ENCODE data around the gene BBS7. TPM values are rescaled to one million over a fixed set of nuclear protein-coding genes. Genes with fewer than 3 reads are reported as not detected.

The BBS7 gene
- total RNA-seq, 1 experiment from 2014 or later: 20.5 TPM

DNA sequence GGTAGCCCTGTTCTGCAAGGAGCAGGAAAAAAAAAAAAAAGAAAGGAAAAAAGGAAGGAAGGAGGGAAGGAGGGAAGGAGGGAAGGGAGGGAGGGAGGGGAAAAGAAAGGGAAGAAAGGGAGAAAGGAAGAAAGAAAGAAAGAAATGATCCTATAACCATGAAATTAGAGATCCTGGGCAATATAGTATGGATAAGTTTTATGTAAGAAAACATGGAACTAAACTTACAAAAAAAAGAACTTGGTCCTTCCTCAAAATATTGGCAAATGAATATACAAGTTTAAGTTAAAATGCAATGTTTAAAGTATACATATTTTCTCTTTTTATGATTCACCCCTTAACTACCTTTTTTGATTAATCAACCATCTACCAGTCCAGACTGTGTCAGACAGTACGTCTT, 18.9 kb downstream of the BBS7 start (continued):
- TF ChIP-seq, protein P1, sequence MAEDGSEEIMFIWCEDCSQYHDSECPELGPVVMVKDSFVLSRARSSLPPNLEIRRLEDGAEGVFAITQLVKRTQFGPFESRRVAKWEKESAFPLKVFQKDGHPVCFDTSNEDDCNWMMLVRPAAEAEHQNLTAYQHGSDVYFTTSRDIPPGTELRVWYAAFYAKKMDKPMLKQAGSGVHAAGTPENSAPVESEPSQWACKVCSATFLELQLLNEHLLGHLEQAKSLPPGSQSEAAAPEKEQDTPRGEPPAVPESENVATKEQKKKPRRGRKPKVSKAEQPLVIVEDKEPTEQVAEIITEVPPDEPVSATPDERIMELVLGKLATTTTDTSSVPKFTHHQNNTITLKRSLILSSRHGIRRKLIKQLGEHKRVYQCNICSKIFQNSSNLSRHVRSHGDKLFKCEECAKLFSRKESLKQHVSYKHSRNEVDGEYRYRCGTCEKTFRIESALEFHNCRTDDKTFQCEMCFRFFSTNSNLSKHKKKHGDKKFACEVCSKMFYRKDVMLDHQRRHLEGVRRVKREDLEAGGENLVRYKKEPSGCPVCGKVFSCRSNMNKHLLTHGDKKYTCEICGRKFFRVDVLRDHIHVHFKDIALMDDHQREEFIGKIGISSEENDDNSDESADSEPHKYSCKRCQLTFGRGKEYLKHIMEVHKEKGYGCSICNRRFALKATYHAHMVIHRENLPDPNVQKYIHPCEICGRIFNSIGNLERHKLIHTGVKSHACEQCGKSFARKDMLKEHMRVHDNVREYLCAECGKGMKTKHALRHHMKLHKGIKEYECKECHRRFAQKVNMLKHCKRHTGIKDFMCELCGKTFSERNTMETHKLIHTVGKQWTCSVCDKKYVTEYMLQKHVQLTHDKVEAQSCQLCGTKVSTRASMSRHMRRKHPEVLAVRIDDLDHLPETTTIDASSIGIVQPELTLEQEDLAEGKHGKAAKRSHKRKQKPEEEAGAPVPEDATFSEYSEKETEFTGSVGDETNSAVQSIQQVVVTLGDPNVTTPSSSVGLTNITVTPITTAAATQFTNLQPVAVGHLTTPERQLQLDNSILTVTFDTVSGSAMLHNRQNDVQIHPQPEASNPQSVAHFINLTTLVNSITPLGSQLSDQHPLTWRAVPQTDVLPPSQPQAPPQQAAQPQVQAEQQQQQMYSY (CRISPR knock-in tag; IDR thresholded peaks at IDR 0.05): no peak
- TF ChIP-seq SMAD4 (CRISPR knock-in tag; IDR thresholded peaks at IDR 0.05): no peak
- TF ChIP-seq, protein P2, sequence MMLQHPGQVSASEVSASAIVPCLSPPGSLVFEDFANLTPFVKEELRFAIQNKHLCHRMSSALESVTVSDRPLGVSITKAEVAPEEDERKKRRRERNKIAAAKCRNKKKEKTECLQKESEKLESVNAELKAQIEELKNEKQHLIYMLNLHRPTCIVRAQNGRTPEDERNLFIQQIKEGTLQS (CRISPR knock-in tag; conservative IDR thresholded peaks at IDR 0.05): no peak
- TF ChIP-seq, protein P3, sequence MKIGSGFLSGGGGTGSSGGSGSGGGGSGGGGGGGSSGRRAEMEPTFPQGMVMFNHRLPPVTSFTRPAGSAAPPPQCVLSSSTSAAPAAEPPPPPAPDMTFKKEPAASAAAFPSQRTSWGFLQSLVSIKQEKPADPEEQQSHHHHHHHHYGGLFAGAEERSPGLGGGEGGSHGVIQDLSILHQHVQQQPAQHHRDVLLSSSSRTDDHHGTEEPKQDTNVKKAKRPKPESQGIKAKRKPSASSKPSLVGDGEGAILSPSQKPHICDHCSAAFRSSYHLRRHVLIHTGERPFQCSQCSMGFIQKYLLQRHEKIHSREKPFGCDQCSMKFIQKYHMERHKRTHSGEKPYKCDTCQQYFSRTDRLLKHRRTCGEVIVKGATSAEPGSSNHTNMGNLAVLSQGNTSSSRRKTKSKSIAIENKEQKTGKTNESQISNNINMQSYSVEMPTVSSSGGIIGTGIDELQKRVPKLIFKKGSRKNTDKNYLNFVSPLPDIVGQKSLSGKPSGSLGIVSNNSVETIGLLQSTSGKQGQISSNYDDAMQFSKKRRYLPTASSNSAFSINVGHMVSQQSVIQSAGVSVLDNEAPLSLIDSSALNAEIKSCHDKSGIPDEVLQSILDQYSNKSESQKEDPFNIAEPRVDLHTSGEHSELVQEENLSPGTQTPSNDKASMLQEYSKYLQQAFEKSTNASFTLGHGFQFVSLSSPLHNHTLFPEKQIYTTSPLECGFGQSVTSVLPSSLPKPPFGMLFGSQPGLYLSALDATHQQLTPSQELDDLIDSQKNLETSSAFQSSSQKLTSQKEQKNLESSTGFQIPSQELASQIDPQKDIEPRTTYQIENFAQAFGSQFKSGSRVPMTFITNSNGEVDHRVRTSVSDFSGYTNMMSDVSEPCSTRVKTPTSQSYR (CRISPR knock-in tag; IDR thresholded peaks at IDR 0.05): no peak
- TF ChIP-seq, protein P4, sequence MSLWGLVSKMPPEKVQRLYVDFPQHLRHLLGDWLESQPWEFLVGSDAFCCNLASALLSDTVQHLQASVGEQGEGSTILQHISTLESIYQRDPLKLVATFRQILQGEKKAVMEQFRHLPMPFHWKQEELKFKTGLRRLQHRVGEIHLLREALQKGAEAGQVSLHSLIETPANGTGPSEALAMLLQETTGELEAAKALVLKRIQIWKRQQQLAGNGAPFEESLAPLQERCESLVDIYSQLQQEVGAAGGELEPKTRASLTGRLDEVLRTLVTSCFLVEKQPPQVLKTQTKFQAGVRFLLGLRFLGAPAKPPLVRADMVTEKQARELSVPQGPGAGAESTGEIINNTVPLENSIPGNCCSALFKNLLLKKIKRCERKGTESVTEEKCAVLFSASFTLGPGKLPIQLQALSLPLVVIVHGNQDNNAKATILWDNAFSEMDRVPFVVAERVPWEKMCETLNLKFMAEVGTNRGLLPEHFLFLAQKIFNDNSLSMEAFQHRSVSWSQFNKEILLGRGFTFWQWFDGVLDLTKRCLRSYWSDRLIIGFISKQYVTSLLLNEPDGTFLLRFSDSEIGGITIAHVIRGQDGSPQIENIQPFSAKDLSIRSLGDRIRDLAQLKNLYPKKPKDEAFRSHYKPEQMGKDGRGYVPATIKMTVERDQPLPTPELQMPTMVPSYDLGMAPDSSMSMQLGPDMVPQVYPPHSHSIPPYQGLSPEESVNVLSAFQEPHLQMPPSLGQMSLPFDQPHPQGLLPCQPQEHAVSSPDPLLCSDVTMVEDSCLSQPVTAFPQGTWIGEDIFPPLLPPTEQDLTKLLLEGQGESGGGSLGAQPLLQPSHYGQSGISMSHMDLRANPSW (CRISPR knock-in tag; conservative IDR thresholded peaks at IDR 0.05; ENCODE audit: low read depth): no peak

DNA sequence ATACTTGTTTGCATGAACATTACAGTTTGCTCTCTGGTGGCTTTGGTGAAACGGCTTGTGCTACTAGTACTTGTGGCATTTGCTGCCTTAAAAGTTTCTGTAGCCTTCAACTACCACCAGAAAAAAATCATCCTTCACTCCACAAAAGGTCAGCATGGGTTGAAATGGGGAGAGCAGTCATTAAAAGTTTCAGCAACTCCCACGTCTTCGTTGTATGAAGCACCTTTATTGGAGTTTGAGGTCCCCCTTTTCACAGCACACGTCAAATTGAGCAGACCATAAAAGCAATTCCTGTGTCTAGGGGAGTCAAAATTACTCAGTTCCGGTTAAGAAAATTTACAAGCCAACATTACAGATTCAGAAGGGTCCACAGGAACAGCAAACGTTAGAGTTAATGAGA, 23.6 kb downstream of the BBS7 start:
- no peak for ATAC-seq

More for the DNA sequence above, 23.6 kb downstream of the BBS7 start:
- Mint-ChIP-seq H3K27me3 (ENCODE audit: low read depth) (no peaks in the 10 kb centered on the region), H3K27ac (no peak overlapping the region), H3K9me3 (no peaks in the 10 kb centered on the region), H3K36me3 (no peaks in the 10 kb centered on the region), H3K4me3 (no peak overlapping the region), H3K4me1 (no peaks in the 10 kb centered on the region)
- CTCF ChIA-PET: no interaction called here
- DNase-seq (ENCODE audit: low spot score): no peak
- POLR2A ChIA-PET: no interaction called here
- TF ChIP-seq ETV6 (CRISPR knock-in tag; IDR thresholded peaks at IDR 0.05) (no peak), TEAD4 (CRISPR knock-in tag; IDR thresholded peaks at IDR 0.05) (no peak), PRRX2 (CRISPR knock-in tag; IDR thresholded peaks at IDR 0.05) (no peak), EMX1 (CRISPR knock-in tag; IDR thresholded peaks at IDR 0.05) (no peak), RELA (CRISPR knock-in tag; IDR thresholded peaks at IDR 0.05; ENCODE audit: borderline replicate concordance) (no peak)
- TF ChIP-seq, protein P5, sequence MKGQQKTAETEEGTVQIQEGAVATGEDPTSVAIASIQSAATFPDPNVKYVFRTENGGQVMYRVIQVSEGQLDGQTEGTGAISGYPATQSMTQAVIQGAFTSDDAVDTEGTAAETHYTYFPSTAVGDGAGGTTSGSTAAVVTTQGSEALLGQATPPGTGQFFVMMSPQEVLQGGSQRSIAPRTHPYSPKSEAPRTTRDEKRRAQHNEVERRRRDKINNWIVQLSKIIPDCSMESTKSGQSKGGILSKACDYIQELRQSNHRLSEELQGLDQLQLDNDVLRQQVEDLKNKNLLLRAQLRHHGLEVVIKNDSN (CRISPR knock-in tag; IDR thresholded peaks at IDR 0.05): no peak
- TF ChIP-seq, protein P6, sequence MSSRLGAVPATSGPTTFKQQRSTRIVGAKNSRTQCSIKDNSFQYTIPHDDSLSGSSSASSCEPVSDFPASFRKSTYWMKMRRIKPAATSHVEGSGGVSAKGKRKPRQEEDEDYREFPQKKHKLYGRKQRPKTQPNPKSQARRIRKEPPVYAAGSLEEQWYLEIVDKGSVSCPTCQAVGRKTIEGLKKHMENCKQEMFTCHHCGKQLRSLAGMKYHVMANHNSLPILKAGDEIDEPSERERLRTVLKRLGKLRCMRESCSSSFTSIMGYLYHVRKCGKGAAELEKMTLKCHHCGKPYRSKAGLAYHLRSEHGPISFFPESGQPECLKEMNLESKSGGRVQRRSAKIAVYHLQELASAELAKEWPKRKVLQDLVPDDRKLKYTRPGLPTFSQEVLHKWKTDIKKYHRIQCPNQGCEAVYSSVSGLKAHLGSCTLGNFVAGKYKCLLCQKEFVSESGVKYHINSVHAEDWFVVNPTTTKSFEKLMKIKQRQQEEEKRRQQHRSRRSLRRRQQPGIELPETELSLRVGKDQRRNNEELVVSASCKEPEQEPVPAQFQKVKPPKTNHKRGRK (CRISPR knock-in tag; IDR thresholded peaks at IDR 0.05; ENCODE audit: borderline replicate concordance): no peak
- TF ChIP-seq, protein P7, sequence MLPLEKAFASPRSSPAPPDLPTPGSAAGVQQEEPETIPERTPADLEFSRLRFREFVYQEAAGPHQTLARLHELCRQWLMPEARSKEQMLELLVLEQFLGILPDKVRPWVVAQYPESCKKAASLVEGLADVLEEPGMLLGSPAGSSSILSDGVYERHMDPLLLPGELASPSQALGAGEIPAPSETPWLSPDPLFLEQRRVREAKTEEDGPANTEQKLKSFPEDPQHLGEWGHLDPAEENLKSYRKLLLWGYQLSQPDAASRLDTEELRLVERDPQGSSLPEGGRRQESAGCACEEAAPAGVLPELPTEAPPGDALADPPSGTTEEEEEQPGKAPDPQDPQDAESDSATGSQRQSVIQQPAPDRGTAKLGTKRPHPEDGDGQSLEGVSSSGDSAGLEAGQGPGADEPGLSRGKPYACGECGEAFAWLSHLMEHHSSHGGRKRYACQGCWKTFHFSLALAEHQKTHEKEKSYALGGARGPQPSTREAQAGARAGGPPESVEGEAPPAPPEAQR (CRISPR knock-in tag; IDR thresholded peaks at IDR 0.05): no peak
- TF ChIP-seq, protein P8, sequence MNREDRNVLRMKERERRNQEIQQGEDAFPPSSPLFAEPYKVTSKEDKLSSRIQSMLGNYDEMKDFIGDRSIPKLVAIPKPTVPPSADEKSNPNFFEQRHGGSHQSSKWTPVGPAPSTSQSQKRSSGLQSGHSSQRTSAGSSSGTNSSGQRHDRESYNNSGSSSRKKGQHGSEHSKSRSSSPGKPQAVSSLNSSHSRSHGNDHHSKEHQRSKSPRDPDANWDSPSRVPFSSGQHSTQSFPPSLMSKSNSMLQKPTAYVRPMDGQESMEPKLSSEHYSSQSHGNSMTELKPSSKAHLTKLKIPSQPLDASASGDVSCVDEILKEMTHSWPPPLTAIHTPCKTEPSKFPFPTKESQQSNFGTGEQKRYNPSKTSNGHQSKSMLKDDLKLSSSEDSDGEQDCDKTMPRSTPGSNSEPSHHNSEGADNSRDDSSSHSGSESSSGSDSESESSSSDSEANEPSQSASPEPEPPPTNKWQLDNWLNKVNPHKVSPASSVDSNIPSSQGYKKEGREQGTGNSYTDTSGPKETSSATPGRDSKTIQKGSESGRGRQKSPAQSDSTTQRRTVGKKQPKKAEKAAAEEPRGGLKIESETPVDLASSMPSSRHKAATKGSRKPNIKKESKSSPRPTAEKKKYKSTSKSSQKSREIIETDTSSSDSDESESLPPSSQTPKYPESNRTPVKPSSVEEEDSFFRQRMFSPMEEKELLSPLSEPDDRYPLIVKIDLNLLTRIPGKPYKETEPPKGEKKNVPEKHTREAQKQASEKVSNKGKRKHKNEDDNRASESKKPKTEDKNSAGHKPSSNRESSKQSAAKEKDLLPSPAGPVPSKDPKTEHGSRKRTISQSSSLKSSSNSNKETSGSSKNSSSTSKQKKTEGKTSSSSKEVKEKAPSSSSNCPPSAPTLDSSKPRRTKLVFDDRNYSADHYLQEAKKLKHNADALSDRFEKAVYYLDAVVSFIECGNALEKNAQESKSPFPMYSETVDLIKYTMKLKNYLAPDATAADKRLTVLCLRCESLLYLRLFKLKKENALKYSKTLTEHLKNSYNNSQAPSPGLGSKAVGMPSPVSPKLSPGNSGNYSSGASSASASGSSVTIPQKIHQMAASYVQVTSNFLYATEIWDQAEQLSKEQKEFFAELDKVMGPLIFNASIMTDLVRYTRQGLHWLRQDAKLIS (CRISPR knock-in tag; IDR thresholded peaks at IDR 0.05; ENCODE audit: borderline replicate concordance): no peak

All from WTC11 (cell line).